ENCODE measurements around the gene CCDC190. TPM values are rescaled to one million over a fixed set of nuclear protein-coding genes. Genes with fewer than 3 reads are reported as not detected.

Gene CCDC190
- total and polyA plus RNA-seq, 8 donors: 0.92 to 2.4 TPM; not detected in 6

DNA sequence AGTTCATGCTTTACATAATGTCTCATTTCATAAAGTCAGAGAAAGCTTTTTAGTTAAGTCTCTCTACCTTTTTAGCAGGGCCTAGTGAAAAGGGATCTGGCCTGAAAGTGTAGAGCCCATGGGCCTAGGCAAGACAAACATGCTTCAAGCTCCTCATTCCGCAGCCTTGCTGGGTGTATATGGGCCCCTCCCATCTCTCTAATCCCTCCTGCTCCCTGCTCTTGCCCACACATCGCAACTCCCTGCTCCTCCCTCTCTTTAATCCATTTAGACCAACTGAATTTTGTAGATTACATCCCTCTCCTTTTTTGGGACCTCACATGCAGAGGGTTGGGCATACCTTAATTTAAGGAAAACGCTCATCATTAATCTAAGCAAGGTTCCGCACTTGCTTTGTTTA lies 42.3 kb upstream of the CCDC190 start:
- TF ChIP-seq POLR2A (IDR thresholded peaks at IDR 0.05) (no peak), EP300 (IDR thresholded peaks at IDR 0.05) (no peak), POLR2AphosphoS5 (IDR thresholded peaks at IDR 0.05) (no peak)
- TF ChIP-seq, protein P1, sequence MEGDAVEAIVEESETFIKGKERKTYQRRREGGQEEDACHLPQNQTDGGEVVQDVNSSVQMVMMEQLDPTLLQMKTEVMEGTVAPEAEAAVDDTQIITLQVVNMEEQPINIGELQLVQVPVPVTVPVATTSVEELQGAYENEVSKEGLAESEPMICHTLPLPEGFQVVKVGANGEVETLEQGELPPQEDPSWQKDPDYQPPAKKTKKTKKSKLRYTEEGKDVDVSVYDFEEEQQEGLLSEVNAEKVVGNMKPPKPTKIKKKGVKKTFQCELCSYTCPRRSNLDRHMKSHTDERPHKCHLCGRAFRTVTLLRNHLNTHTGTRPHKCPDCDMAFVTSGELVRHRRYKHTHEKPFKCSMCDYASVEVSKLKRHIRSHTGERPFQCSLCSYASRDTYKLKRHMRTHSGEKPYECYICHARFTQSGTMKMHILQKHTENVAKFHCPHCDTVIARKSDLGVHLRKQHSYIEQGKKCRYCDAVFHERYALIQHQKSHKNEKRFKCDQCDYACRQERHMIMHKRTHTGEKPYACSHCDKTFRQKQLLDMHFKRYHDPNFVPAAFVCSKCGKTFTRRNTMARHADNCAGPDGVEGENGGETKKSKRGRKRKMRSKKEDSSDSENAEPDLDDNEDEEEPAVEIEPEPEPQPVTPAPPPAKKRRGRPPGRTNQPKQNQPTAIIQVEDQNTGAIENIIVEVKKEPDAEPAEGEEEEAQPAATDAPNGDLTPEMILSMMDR (IDR thresholded peaks at IDR 0.05): no peak

GRCh38 chr1:162902416-162902815 lies 41.4 kb upstream of the CCDC190 start:
- 59 to 77% (median 69%) methylated on average over 2 of the region's 2 CpGs for WGBS, 5 donors
- TF ChIP-seq POLR2AphosphoS5 (IDR thresholded peaks at IDR 0.05) (no peak), EP300 (IDR thresholded peaks at IDR 0.05) (no peak), POLR2A (IDR thresholded peaks at IDR 0.05) (no peak)
- TF ChIP-seq, protein P1 (IDR thresholded peaks at IDR 0.05): no peak
- Histone ChIP-seq H3K27ac (no peak overlapping the region), H3K27me3 (no peaks in the 10 kb centered on the region), H3K36me3 (no peaks in the 10 kb centered on the region), H3K4me1 (peaks cover 0 to 27% (median 16%) of the 10 kb centered on the region in 4 donors), H3K9me3 (no peaks in the 10 kb centered on the region), H3K4me3 (no peak overlapping the region)
- intact Hi-C loops (cut with DNase I; ENCODE audit: low total_unique reads): no loop called here
- no peak for DNase-seq

More for the DNA sequence above, 42.3 kb upstream of the CCDC190 start:
- Histone ChIP-seq H3K4me1 (peaks cover 0 to 27% (median 16%) of the 10 kb centered on the region in 4 donors), H3K36me3 (no peaks in the 10 kb centered on the region), H3K27ac (no peak overlapping the region), H3K4me3 (no peak overlapping the region), H3K9me3 (no peaks in the 10 kb centered on the region), H3K27me3 (no peaks in the 10 kb centered on the region)
- intact Hi-C loops (cut with DNase I; ENCODE audit: low total_unique reads): no loop called here
- 70 to 87% (median 77%) methylated on average over 4 of the region's 4 CpGs for WGBS, 5 donors
- no peak for DNase-seq

- TF ChIP-seq, protein P1 (IDR thresholded peaks at IDR 0.05): no peak
- TF ChIP-seq POLR2AphosphoS5 (IDR thresholded peaks at IDR 0.05) (no peak), EP300 (IDR thresholded peaks at IDR 0.05) (no peak), POLR2A (IDR thresholded peaks at IDR 0.05) (no peak)
- intact Hi-C loops (cut with DNase I; ENCODE audit: low total_unique reads): no loop called here
- Histone ChIP-seq H3K27ac (no peak overlapping the region), H3K4me3 (no peak overlapping the region), H3K4me1 (peaks cover 0 to 23% (median 16%) of the 10 kb centered on the region in 4 donors), H3K9me3 (no peaks in the 10 kb centered on the region), H3K36me3 (no peaks in the 10 kb centered on the region), H3K27me3 (no peaks in the 10 kb centered on the region)
- DNase-seq: no peak
- WGBS, 5 donors: 77 to 89% (median 85%) methylated on average over 1 of the region's 1 CpG
These were observed 40.3 kb upstream of the CCDC190 start for GRCh38 chr1:162901243-162901642.

GRCh38 chr1:162899422-162900146 lies 38.6 kb upstream of the CCDC190 start:
- no peak overlapping the region for H3K4me3 ChIP-seq
- no peaks in the 10 kb centered on the region for H3K9me3 ChIP-seq
- H3K27ac ChIP-seq: no peak overlapping the region
- WGBS, 5 donors: 62 to 71% (median 70%) methylated on average over 5 of the region's 5 CpGs
- H3K27me3 ChIP-seq: no peaks in the 10 kb centered on the region
- no peaks in the 10 kb centered on the region for H3K36me3 ChIP-seq
- no peak for DNase-seq
- intact Hi-C loops (cut with DNase I; ENCODE audit: low total_unique reads): no loop called here
- H3K4me1 ChIP-seq: peaks cover 0 to 9% (median 4%) of the 10 kb centered on the region in 4 donors
- TF ChIP-seq, protein P1 (IDR thresholded peaks at IDR 0.05): no peak
- TF ChIP-seq EP300 (IDR thresholded peaks at IDR 0.05) (no peak), POLR2AphosphoS5 (IDR thresholded peaks at IDR 0.05) (no peak), POLR2A (IDR thresholded peaks at IDR 0.05) (no peak)

Measured in stomach (tissue), 9 donors.